HUES64 (cell line): ENCODE measurements around the gene TRDMT1. TPM values are rescaled to one million over a fixed set of nuclear protein-coding genes. Genes with fewer than 3 reads are reported as not detected.

ENCODE experiments used
- H3K27ac ChIP-seq: 2 replicates; pipeline ENCODE4 v1.7.0; 2013; ENCODE audit warnings: low read depth, low read length, inconsistent platforms
- H3K27me3 ChIP-seq: 2 replicates; pipeline ENCODE4 v1.6.1; 2013; ENCODE audit warnings: mild to moderate bottlenecking, low read length; ENCODE audit not compliant: insufficient read depth
- H3K36me3 ChIP-seq: 2 replicates; pipeline ENCODE4 v1.6.1; 2013; ENCODE audit warnings: mild to moderate bottlenecking, low read length; ENCODE audit not compliant: insufficient read depth
- H3K4me1 ChIP-seq: 2 replicates; pipeline ENCODE4 v1.6.1; 2013; ENCODE audit warnings: mild to moderate bottlenecking, low read length, moderate library complexity; ENCODE audit not compliant: insufficient read depth
- H3K4me3 ChIP-seq: 2 replicates; pipeline ENCODE4 v1.5.1; 2013; ENCODE audit warnings: mild to moderate bottlenecking, low read length, moderate library complexity
- H3K9ac ChIP-seq: 2 replicates; pipeline ENCODE4 v1.6.1; 2013; ENCODE audit warnings: mild to moderate bottlenecking, low read depth, low read length
- H3K9me3 ChIP-seq: 2 replicates; pipeline ENCODE4 v1.6.1; 2013; ENCODE audit warnings: low read depth, low read length; ENCODE audit not compliant: insufficient read depth
- WGBS: fragments of 150-250, 120-280 bp; methylation state at CpG from one replicate; pipeline ENCODE4 v1.1.7; 2013; ENCODE audit warnings: missing lambda C conversion rate; 5-methylcytosine and 5-hydroxymethylcytosine counted together
- polyA plus RNA-seq, 2 experiments: library from polyadenylated mRNA; stranded (reverse); fragments of 50-300 nt; gene quantifications; one replicate each; pipeline ENCODE4 v1.2.3, GENCODE V29; 2013

TRDMT1 gene, protein sequence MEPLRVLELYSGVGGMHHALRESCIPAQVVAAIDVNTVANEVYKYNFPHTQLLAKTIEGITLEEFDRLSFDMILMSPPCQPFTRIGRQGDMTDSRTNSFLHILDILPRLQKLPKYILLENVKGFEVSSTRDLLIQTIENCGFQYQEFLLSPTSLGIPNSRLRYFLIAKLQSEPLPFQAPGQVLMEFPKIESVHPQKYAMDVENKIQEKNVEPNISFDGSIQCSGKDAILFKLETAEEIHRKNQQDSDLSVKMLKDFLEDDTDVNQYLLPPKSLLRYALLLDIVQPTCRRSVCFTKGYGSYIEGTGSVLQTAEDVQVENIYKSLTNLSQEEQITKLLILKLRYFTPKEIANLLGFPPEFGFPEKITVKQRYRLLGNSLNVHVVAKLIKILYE
- 15.5 TPM for polyA plus RNA-seq (2013, experiment 1 of 2)
- 12.7 TPM for polyA plus RNA-seq (2013, experiment 2 of 2)

DNA sequence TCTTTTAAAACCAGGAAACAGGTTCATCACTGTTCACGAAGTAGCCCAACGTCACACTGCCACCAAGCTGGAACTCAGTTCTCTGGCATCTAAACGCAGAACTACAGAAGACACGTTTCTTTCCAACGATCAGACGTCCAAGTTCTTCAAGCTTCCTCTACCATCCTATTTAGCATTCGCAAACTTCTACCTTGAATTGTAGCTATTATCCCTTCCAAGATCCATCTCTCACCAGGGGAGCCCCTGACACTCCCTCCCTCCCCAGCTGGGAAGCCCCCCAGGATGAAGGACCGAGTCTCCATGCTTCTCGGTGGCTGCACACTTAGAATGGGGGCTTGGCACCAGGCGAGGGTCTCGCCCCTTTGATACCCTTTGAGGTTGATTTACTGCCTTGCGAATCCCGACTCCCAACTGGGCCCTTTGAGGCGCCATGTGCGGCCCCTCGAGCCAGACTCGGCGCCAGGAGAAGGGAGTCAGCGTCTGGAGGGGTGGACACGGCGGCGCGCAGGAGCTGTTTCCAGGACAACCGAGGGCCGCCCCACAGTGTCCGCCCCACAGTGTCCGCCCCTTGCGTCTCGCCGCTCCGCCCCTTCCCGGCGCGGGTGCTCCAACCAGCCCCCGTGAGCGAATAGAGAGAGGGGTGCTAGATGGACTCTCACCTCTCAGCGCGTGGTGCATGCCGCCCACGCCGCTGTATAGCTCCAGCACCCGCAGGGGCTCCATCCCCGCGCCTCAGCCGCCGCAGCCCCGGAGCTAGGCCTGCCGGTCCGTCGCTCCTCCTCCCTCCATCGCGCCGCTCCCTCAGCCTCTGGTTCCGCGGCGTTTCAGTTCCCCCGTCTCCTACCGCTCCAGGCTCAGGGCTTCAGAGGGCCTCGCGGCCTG, at the start of gene TRDMT1:
TSS of gene TRDMT1 (minus strand) at position 761 of the 882 bp plus-strand sequence. CDS start at position 723, 38 bp downstream.
- H3K9ac ChIP-seq, result peak within 1 kb of the TSS; percentile 90

DNA sequence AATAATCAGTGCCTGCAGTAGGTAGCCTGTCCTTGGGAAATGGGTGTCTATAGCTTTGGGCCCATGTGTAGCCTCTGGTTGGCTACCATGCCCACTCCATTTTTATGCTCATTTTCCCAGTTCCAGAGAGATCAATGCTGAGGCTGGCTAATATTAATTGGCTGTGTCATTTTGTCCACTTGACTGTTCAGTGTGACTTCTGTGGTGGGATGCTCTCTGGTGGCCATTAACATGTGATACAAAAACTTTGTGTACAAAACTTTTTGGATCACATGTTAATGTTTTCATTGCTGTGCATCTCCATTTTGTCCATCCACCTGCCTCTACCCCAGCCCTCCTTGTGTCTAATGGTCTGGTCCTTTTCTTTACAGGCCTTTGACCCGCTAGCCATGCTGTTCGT, 49.3 kb upstream of the TRDMT1 start:
- Histone ChIP-seq H3K4me1 (no peaks in the 10 kb centered on the region), H3K4me3 (no peak overlapping the region), H3K36me3 (no peaks in the 10 kb centered on the region), H3K9ac (no peak overlapping the region), H3K27me3 (no peaks in the 10 kb centered on the region), H3K27ac (no peak overlapping the region), H3K9me3 (peaks cover 18% of the 10 kb centered on the region)
- 96% methylated on average over 2 of the region's 2 CpGs for WGBS

More for the DNA sequence above, at the start of gene TRDMT1:
- Histone ChIP-seq H3K4me3 (peak within 1 kb of the TSS; percentile 77), H3K36me3 (no peaks in the 10 kb centered on the region), H3K27me3 (no peaks in the 10 kb centered on the region), H3K9me3 (no peaks in the 10 kb centered on the region), H3K4me1 (peaks cover 53% of the 10 kb centered on the region), H3K27ac (peak within 1 kb of the TSS; percentile 94)
- under 1% methylated on average over 59 of the region's 60 CpGs for WGBS

- Histone ChIP-seq H3K27me3 (no peaks in the 10 kb centered on the region), H3K36me3 (no peaks in the 10 kb centered on the region), H3K27ac (no peak overlapping the region), H3K4me1 (no peaks in the 10 kb centered on the region), H3K9ac (no peak overlapping the region), H3K9me3 (peaks cover 18% of the 10 kb centered on the region), H3K4me3 (no peak overlapping the region)
- 76% methylated on average over 1 of the region's 4 CpGs for WGBS
Observed at GRCh38 chr10:17249820-17250219, 48.3 kb upstream of the TRDMT1 start.

DNA sequence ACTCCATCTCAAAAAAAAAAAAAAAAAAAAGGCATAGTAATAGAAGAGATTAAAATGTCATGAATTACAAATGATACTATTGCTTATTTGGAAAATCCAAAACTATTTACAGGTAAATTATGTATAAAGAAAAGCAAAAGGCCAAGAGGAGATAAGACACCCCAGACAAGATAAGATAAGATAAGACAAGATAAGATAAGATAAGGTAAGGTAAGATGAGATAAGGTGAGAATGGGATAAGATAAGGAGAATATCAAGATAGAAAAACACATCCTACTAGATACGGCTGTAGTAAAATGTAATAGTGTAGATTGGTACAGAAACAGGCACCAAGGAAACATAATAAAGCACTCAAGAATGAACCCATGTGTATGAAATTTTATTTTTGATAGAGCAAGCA, 47.5 kb upstream of the TRDMT1 start:
- no peaks in the 10 kb centered on the region for H3K4me1 ChIP-seq
- H3K4me3 ChIP-seq, result no peak overlapping the region
- no peak overlapping the region for H3K27ac ChIP-seq
- H3K9ac ChIP-seq, result no peak overlapping the region
- 100% methylated on average over 1 of the region's 1 CpG for WGBS
- no peaks in the 10 kb centered on the region for H3K27me3 ChIP-seq
- H3K36me3 ChIP-seq, result no peaks in the 10 kb centered on the region
- peaks cover 18% of the 10 kb centered on the region for H3K9me3 ChIP-seq

DNA sequence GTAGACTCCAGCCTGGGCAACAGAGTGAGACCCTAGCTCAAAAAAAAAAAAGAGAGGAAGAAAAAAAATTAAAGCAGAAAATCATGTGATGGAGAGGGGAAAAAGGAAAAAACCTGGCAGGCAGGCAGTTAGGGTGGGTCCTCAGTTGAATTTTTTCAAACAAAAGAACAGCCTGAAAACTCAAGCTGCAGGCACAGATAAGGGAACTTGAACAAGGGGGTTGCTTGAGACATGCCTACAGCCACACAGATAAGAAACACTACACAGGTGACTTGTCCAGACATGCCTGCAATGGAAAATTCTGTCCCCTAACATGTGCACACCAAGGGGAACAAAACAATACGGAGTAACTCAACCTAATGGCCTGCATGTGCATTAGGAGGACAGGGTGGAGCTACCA, 45.7 kb upstream of the TRDMT1 start:
- Histone ChIP-seq H3K27me3 (no peaks in the 10 kb centered on the region), H3K4me1 (no peaks in the 10 kb centered on the region)
- WGBS, result 92% methylated on average over 1 of the region's 1 CpG

DNA sequence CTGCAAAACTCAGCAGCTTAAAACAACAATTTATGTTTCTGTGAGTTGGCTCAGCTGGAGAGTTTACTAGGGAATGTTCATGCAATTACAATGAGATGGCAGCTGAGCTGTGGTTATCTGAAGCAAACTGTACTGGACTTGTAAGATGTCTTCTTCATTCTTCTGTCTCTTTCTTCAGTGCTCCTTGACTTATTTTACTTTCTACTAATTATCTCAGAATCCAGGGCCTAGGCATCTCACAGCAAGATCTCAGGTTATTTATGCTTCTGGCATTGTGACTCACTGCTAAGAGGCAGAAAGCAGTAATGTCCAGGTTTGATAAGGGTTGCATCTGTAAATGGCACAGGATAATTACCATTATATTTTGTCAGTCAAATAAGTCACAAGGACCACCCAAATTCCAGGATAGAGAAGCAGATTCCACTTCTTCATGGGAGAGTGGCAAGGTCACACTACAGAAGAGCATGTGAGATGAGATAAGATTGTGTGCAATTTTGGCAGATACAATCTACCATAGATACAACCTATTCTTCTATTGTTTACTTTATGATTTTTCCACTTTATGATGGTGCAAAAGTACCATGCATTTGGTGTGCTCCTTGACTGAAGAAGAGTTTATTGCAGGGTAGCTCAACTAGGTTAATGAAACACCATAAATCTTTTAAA, 43.4 kb upstream of the TRDMT1 start:
- H3K4me3 ChIP-seq, result no peak overlapping the region
- no peaks in the 10 kb centered on the region for H3K27me3 ChIP-seq
- H3K27ac ChIP-seq, result no peak overlapping the region
- H3K9ac ChIP-seq, result no peak overlapping the region
- H3K4me1 ChIP-seq, result no peaks in the 10 kb centered on the region
- no peaks in the 10 kb centered on the region for H3K36me3 ChIP-seq
- peaks cover 20% of the 10 kb centered on the region for H3K9me3 ChIP-seq

More for the DNA sequence above, 45.7 kb upstream of the TRDMT1 start:
- no peak overlapping the region for H3K9ac ChIP-seq
- H3K9me3 ChIP-seq, result peaks cover 18% of the 10 kb centered on the region
- no peaks in the 10 kb centered on the region for H3K36me3 ChIP-seq
- no peak overlapping the region for H3K4me3 ChIP-seq
- no peak overlapping the region for H3K27ac ChIP-seq

DNA sequence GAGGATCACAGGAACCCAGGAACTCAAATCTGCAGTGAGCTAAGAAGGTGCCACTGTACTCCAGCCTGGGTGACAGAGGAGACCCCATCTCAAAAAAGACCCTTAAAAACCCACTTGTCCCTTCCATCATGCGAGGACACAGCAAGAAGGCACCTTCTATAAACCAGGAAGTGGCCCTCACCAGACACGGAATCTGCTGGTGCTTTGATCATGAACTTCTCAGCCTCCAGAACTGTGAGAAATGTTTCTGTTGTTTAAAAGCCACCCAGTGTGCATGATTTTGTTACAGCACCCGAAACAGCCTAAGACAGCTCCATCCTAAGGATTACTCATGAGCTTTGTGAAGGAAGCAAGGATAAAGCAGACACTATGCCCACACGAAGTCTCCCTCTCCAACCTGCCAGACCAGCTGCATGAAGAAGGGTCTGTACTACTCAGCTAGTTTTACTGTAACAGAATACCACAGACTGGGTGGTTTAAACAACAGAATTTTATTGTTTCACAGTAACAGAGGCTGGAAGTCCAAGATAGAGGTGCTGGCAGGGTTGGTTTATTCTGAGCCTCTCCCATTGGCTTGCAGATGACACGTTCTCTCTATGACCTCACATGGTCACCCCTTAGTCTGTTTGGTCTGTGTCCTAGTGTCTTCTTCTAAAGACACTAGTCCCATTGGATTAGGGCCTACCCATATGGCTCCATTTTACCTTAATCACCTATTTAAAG, 40.3 kb upstream of the TRDMT1 start:
- WGBS, result 95% methylated on average over 5 of the region's 5 CpGs
- H3K4me3 ChIP-seq, result no peak overlapping the region
- peaks cover 12% of the 10 kb centered on the region for H3K36me3 ChIP-seq
- peaks cover 8% of the 10 kb centered on the region; the same call in 1 of the 2 replicates for H3K9me3 ChIP-seq
- no peaks in the 10 kb centered on the region for H3K4me1 ChIP-seq
- no peak overlapping the region for H3K9ac ChIP-seq
- H3K27ac ChIP-seq, result no peak overlapping the region
- no peaks in the 10 kb centered on the region for H3K27me3 ChIP-seq

- 0 out of 2 replicates have a peak, but pooled peaks cover 2% of the 10 kb centered on the region for H3K9me3 ChIP-seq
- H3K4me1 ChIP-seq, result no peaks in the 10 kb centered on the region
- no peak overlapping the region for H3K27ac ChIP-seq
- no peaks in the 10 kb centered on the region for H3K27me3 ChIP-seq
- WGBS, result 98% methylated on average over 4 of the region's 4 CpGs
- no peak overlapping the region for H3K9ac ChIP-seq
- peaks cover 23% of the 10 kb centered on the region for H3K36me3 ChIP-seq
- H3K4me3 ChIP-seq, result no peak overlapping the region
Observed at GRCh38 chr10:17240616-17241015, 39.1 kb upstream of the TRDMT1 start.

GRCh38 chr10:17240096-17240495, 38.6 kb upstream of the TRDMT1 start:
- Histone ChIP-seq H3K36me3 (peaks cover 29% of the 10 kb centered on the region), H3K9me3 (0 out of 2 replicates have a peak, but pooled peaks cover 2% of the 10 kb centered on the region), H3K27ac (no peak overlapping the region), H3K4me3 (no peak overlapping the region), H3K9ac (no peak overlapping the region), H3K27me3 (no peaks in the 10 kb centered on the region), H3K4me1 (no peaks in the 10 kb centered on the region)
- WGBS, result no CpG with 5 or more reads among the region's 2 CpGs

DNA sequence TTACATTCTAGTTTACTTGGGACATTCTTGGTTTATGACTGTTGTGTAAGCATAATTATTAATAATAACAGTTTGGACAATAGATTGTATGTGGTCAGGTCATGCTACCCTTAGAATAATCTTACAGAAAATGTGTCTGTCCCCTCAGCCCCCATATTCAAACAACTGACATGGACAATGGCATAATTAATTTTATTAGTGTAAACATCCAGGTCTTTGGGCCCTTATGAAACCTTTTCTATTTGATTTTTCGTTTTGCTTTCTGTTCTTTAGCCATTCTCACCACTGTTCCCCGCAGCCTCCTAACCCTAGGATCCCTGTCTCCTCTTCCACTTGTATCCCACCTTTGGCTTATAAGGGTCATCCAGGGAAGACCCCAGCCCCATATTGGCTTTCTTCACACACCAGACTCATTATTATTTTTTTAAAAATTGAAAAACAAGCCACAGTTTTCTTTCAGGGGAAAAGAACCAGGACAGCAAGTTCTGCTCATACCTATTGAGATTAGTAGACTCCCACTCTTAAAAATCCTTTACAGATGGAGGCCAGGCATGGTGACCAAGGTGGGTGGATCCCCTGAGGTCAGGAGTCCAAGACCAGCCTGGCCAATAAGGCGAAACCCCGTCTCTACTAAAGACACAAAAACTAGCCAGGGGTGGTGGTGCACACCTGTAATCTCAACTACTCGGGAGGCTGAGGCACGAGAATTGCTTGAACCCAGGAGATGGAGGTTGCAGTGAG, 38.0 kb upstream of the TRDMT1 start:
- Histone ChIP-seq H3K27ac (no peak overlapping the region), H3K36me3 (peaks cover 34% of the 10 kb centered on the region), H3K9me3 (0 out of 2 replicates have a peak, but pooled peaks cover 2% of the 10 kb centered on the region), H3K4me1 (no peaks in the 10 kb centered on the region), H3K9ac (no peak overlapping the region), H3K27me3 (no peaks in the 10 kb centered on the region), H3K4me3 (no peak overlapping the region)
- WGBS, result 94% methylated on average over 6 of the region's 6 CpGs
